OCI-LY1 (cell line): Measurements from ENCODE around the gene SEMA6D.

Experiments
- H2AFZ ChIP-seq: fragments of 200-600 bp; sonication (generic), shearing (Covaris generic); 2 replicates; pipeline ENCODE4 v1.6.0; 2014; ENCODE audit warnings: antibody characterized with exemption, mild to moderate bottlenecking, low read length
- H3F3A ChIP-seq: fragments of 200-600 bp; sonication (generic), shearing (Covaris generic); 2 replicates; pipeline ENCODE4 v1.6.0; 2014; ENCODE audit warnings: mild to moderate bottlenecking, antibody characterized with exemption, low read length, moderate library complexity; ENCODE audit not compliant: insufficient read depth
- H3K27ac ChIP-seq: fragments of 200-600 bp; sonication (generic); 2 replicates; pipeline ENCODE4 v1.5.1; 2014; ENCODE audit warnings: low read length, mixed run types, mild to moderate bottlenecking, low read depth; ENCODE audit not compliant: poor library complexity, severe bottlenecking
- H3K27me3 ChIP-seq: fragments of 200-600 bp; sonication (generic); 2 replicates; pipeline ENCODE4 v1.6.0; 2014; ENCODE audit warnings: antibody characterized with exemption, mild to moderate bottlenecking, low read length, moderate library complexity; ENCODE audit not compliant: insufficient read depth
- H3K36me3 ChIP-seq: fragments of 200-600 bp; sonication (generic); 2 replicates; pipeline ENCODE4 v1.6.1; 2014; ENCODE audit warnings: mild to moderate bottlenecking, antibody characterized with exemption, low read length, moderate library complexity, mixed read lengths; ENCODE audit not compliant: insufficient read depth
- H3K4me1 ChIP-seq: fragments of 200-600 bp; sonication (generic); 2 replicates; pipeline ENCODE4 v1.5.1; 2014; ENCODE audit warnings: mild to moderate bottlenecking, low read length, moderate library complexity; ENCODE audit not compliant: insufficient read depth, severe bottlenecking
- H3K4me2 ChIP-seq: fragments of 200-600 bp; sonication (generic), shearing (Covaris generic); 2 replicates; pipeline ENCODE4 v1.6.1; 2014; ENCODE audit warnings: low read length
- H3K4me3 ChIP-seq: fragments of 200-600 bp; sonication (generic); 2 replicates; pipeline ENCODE4 v1.5.1; 2014; ENCODE audit warnings: low read length, low read depth, mild to moderate bottlenecking, mixed read lengths; ENCODE audit not compliant: poor library complexity, severe bottlenecking
- H3K79me2 ChIP-seq: fragments of 200-600 bp; shearing (Covaris generic); 2 replicates; pipeline ENCODE4 v1.6.1; 2016; ENCODE audit warnings: mixed run types, low read length, mixed read lengths; ENCODE audit not compliant: insufficient read depth
- H3K9ac ChIP-seq: fragments of 200-600 bp; sonication (generic), shearing (Covaris generic); 2 replicates; pipeline ENCODE4 v1.6.1; 2014; ENCODE audit warnings: mild to moderate bottlenecking, low read length, mixed read lengths
- H3K9me2 ChIP-seq: fragments of 200-600 bp; sonication (generic), shearing (Covaris generic); 2 replicates; pipeline ENCODE4 v1.6.1; 2014; ENCODE audit warnings: low read depth, mild to moderate bottlenecking, low read length, mixed read lengths
- H3K9me3 ChIP-seq: fragments of 200-600 bp; shearing (Covaris generic); 2 replicates; pipeline ENCODE4 v1.6.1; 2014; ENCODE audit warnings: low read length, mixed read lengths
- H4K20me1 ChIP-seq: fragments of 200-600 bp; sonication (generic), shearing (Covaris generic); 2 replicates; pipeline ENCODE4 v1.6.0; 2016; ENCODE audit warnings: mild to moderate bottlenecking, low read length; ENCODE audit not compliant: insufficient read depth
- CTCF ChIP-seq: fragments of 200-600 bp; sonication (generic), shearing (Covaris generic); IDR thresholded peaks from 2 replicates; pipeline ENCODE4 v1.5.1; 2017; ENCODE audit warnings: mild to moderate bottlenecking, antibody characterized with exemption, low read length, moderate library complexity, mixed read lengths
- EZH2 ChIP-seq: fragments of 200-600 bp; sonication (generic), shearing (Covaris generic); IDR thresholded peaks from 2 replicates; pipeline ENCODE4 v1.8.0; 2017; ENCODE audit warnings: borderline replicate concordance, mixed run types, mild to moderate bottlenecking, antibody characterized with exemption, low read length, moderate library complexity, mixed read lengths

SEMA6D gene

GRCh38 chr15:47812470-47812999 is 95.2 kb downstream of the SEMA6D start:
- H3K4me2 ChIP-seq, result no peak overlapping the region

GRCh38 chr15:47813748-47814384 is 96.6 kb downstream of the SEMA6D start:
- Histone ChIP-seq H3K4me1 (no peaks in the 10 kb centered on the region), H3K27ac (no peak overlapping the region), H3F3A (no peaks in the 10 kb centered on the region), H3K79me2 (no peaks in the 10 kb centered on the region), H3K4me2 (no peak overlapping the region), H3K4me3 (no peak overlapping the region), H3K9me2 (no peaks in the 10 kb centered on the region), H3K36me3 (no peaks in the 10 kb centered on the region), H4K20me1 (no peaks in the 10 kb centered on the region), H3K9ac (no peak overlapping the region), H2AFZ (no peak overlapping the region), H3K27me3 (no peaks in the 10 kb centered on the region), H3K9me3 (no peaks in the 10 kb centered on the region)
- no peak for TF ChIP-seq CTCF
- no peak for TF ChIP-seq EZH2

More at GRCh38 chr15:47812470-47812999, 95.2 kb downstream of the SEMA6D start:
- no peaks in the 10 kb centered on the region for H3K36me3 ChIP-seq
- no peaks in the 10 kb centered on the region for H3K79me2 ChIP-seq
- H3K4me1 ChIP-seq, result no peaks in the 10 kb centered on the region
- no peaks in the 10 kb centered on the region for H4K20me1 ChIP-seq
- no peak overlapping the region for H3K27ac ChIP-seq
- no peak overlapping the region for H3K4me3 ChIP-seq
- H3F3A ChIP-seq, result no peaks in the 10 kb centered on the region
- H3K27me3 ChIP-seq, result no peaks in the 10 kb centered on the region
- no peaks in the 10 kb centered on the region for H3K9me3 ChIP-seq
- no peak overlapping the region for H2AFZ ChIP-seq
- no peaks in the 10 kb centered on the region for H3K9me2 ChIP-seq
- H3K9ac ChIP-seq, result no peak overlapping the region
- TF ChIP-seq CTCF (no peak), EZH2 (no peak)

- Histone ChIP-seq H3K9me2 (no peaks in the 10 kb centered on the region), H3K4me1 (no peaks in the 10 kb centered on the region), H3K27ac (no peak overlapping the region), H3K4me2 (no peak overlapping the region), H3F3A (no peaks in the 10 kb centered on the region), H3K4me3 (no peak overlapping the region), H2AFZ (no peak overlapping the region), H4K20me1 (no peaks in the 10 kb centered on the region), H3K27me3 (no peaks in the 10 kb centered on the region), H3K36me3 (no peaks in the 10 kb centered on the region), H3K9me3 (no peaks in the 10 kb centered on the region), H3K9ac (no peak overlapping the region), H3K79me2 (no peaks in the 10 kb centered on the region)
- no peak for TF ChIP-seq EZH2
- no peak for TF ChIP-seq CTCF
These were observed 97.3 kb downstream of the SEMA6D start for GRCh38 chr15:47814620-47815019.
